ENCODE data around the gene SLC49A4. TPM values are rescaled to one million over a fixed set of nuclear protein-coding genes. Genes with fewer than 3 reads are reported as not detected.

The SLC49A4 gene
- total and polyA plus RNA-seq, 3 donors from 2014 or later = 12.4 to 23.7 (median 17.7) TPM

- no peaks in the 10 kb centered on the region for H3K27me3 ChIP-seq
- TF ChIP-seq POLR2A (IDR thresholded peaks at IDR 0.05) = no peak
- H3K4me1 ChIP-seq = peaks cover 16% of the 10 kb centered on the region
- no peak overlapping the region for H3K4me3 ChIP-seq
- H3K36me3 ChIP-seq (ENCODE audit: low read depth, missing control alignments) = no peaks in the 10 kb centered on the region
- DNase-seq = no peak
- no peaks in the 10 kb centered on the region for H3K9me3 ChIP-seq
- intact Hi-C loops (cut with DNase I; ENCODE audit: low total_unique reads) = no loop called here
- 67 to 68% methylated on average over 11 to 12 of the region's 12 CpGs for WGBS, 2 donors
- peak overlapping the region in 1 of 2 donors; percentile 59 for H3K27ac ChIP-seq
These were observed 134.6 kb downstream of the SLC49A4 start for GRCh38 chr3:122929188-122930062.

DNA sequence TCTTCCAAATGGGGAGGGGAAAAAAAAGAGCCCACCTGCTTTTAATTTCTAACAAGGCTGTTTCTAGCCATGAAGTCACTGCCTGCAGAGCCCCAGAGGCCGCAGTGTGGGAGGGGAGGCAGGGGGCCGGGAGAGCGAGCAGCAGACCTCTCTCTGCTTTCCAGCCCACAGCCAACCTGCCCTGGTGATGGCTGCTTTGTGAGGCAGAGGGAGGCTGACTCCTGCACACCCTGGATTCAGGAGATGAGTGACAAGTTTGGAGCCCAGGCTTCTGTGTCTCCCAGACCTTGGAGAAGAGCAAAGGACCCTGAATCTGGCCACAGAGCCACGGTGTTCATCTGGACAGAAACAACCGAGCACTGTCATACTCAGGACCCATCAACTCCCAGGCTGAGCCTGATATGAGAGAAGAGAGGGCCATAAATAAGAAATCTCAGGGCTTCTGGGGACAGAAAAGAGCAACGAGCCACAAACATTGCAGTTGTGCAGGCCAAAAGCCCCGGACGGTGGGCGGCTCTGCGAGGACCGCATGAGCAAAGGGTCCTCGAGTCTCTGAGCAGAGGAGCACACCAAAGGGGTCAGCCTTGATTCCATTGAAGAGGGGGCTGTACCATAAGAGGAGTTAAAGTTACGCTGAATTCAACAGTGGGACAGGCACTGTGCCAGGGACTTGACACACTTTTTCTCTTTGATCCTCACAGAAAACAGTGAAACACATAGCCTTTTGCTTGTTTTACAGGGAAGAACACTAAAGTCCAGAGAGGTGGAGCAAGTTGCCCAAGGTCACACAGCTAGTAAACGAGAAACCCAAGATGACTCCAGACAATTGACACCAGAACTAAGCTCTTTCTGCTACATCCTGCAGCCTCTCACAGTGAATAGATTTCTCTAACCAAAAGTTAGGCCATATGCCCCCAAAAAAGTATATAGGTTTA, 135.5 kb downstream of the SLC49A4 start:
- Histone ChIP-seq H3K27ac (peak overlapping the region in 1 of 2 donors; percentile 59), H3K4me1 (peaks cover 16% of the 10 kb centered on the region), H3K36me3 (ENCODE audit: low read depth, missing control alignments) (no peaks in the 10 kb centered on the region), H3K27me3 (no peaks in the 10 kb centered on the region), H3K9me3 (no peaks in the 10 kb centered on the region), H3K4me3 (no peak overlapping the region)
- TF ChIP-seq POLR2A (IDR thresholded peaks at IDR 0.05) = no peak
- TF ChIP-seq, protein P1, sequence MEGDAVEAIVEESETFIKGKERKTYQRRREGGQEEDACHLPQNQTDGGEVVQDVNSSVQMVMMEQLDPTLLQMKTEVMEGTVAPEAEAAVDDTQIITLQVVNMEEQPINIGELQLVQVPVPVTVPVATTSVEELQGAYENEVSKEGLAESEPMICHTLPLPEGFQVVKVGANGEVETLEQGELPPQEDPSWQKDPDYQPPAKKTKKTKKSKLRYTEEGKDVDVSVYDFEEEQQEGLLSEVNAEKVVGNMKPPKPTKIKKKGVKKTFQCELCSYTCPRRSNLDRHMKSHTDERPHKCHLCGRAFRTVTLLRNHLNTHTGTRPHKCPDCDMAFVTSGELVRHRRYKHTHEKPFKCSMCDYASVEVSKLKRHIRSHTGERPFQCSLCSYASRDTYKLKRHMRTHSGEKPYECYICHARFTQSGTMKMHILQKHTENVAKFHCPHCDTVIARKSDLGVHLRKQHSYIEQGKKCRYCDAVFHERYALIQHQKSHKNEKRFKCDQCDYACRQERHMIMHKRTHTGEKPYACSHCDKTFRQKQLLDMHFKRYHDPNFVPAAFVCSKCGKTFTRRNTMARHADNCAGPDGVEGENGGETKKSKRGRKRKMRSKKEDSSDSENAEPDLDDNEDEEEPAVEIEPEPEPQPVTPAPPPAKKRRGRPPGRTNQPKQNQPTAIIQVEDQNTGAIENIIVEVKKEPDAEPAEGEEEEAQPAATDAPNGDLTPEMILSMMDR (IDR thresholded peaks at IDR 0.05) = no peak
- intact Hi-C loops (cut with DNase I; ENCODE audit: low total_unique reads) = no loop called here
- no peak for DNase-seq
- WGBS, 2 donors = 70 to 71% methylated on average over 14 of the region's 14 CpGs

Other genes starting within 250 kb of the SLC49A4 start
- gene PARP9, start 230.8 kb upstream of the SLC49A4 start, total RNA-seq = 10 to 100 TPM; 12.8 to 13.8 TPM
- 14.7 TPM for gene PARP9, start 230.8 kb upstream of the SLC49A4 start, polyA plus RNA-seq (ENCODE audit: insufficient read depth, low read depth, low replicate concordance)
- 1 to 10 TPM; 8.3 to 8.7 TPM for gene DTX3L, start 230.7 kb upstream of the SLC49A4 start, total RNA-seq
- 8.5 TPM for gene DTX3L, start 230.7 kb upstream of the SLC49A4 start, polyA plus RNA-seq (ENCODE audit: insufficient read depth, low read depth, low replicate concordance)
- 1 to 10 TPM; 3.7 to 4.8 TPM for gene PARP15, start 217.4 kb upstream of the SLC49A4 start, total RNA-seq
- 1.5 TPM for gene PARP15, start 217.4 kb upstream of the SLC49A4 start, polyA plus RNA-seq (ENCODE audit: insufficient read depth, low read depth, low replicate concordance)
- 10 to 100 TPM; 11.3 to 18.2 TPM for gene PARP14, start 114.2 kb upstream of the SLC49A4 start, total RNA-seq
- gene PARP14, start 114.2 kb upstream of the SLC49A4 start, polyA plus RNA-seq (ENCODE audit: insufficient read depth, low read depth, low replicate concordance) = 8.8 TPM
- 10 to 100 TPM; 10.6 to 11.1 TPM for gene HSPBAP1, start 1.2 kb upstream of the SLC49A4 start, total RNA-seq
- 26.5 TPM for gene HSPBAP1, start 1.2 kb upstream of the SLC49A4 start, polyA plus RNA-seq (ENCODE audit: insufficient read depth, low read depth, low replicate concordance)
- gene SEMA5B, start 232.7 kb downstream of the SLC49A4 start, total RNA-seq = 1 to 10 TPM in 1 of 2 donors, under 1 TPM in 1; 0.68 to 1.3 TPM
- gene SEMA5B, start 232.7 kb downstream of the SLC49A4 start, polyA plus RNA-seq (ENCODE audit: insufficient read depth, low read depth, low replicate concordance) = 2.0 TPM

All from testis (tissue), 3 donors.